Measurements from ENCODE around the gene PRICKLE2.

Gene PRICKLE2

GRCh38 chr3:64111872-64112271 lies 113.4 kb downstream of the PRICKLE2 start:
- no peak overlapping the region for H3K4me3 ChIP-seq (ENCODE audit: low read depth, low read length)
- H3K36me3 ChIP-seq (ENCODE audit: control insufficient read depth in 2 of 2, insufficient read depth in 1 of 2, low read length in 2 of 2) = no peaks in the 10 kb centered on the region
- no peak for TF ChIP-seq PBX3 (CRISPR knock-in tag; IDR thresholded peaks at IDR 0.05)
- TF ChIP-seq ZSCAN16 (tag by site-specific recombination; IDR thresholded peaks at IDR 0.05) = no peak
- no peak for TF ChIP-seq ZNF560 (tag by site-specific recombination; IDR thresholded peaks at IDR 0.05; ENCODE audit: borderline replicate concordance)
- TF ChIP-seq ZFP69B (tag by site-specific recombination; IDR thresholded peaks at IDR 0.05) = no peak
- no peak overlapping the region for H3K27ac ChIP-seq (ENCODE audit: extremely low read depth, low read depth, low read length)
- no peaks in the 10 kb centered on the region for H3K4me1 ChIP-seq (ENCODE audit: control insufficient read depth, insufficient read depth, low read length)
- CTCF ChIA-PET = interaction anchor here (0.6 to 0.9 kb wide), 2 partner anchors 167 to 289 kb away, joined by 3 to 4 read pairs; no protein-coding TSS in a partner anchor
- POLR2A ChIA-PET = no interaction called here
- no peaks in the 10 kb centered on the region for H3K9me3 ChIP-seq (ENCODE audit: control insufficient read depth, insufficient read depth, low read depth, low read length)

GRCh38 chr3:64111083-64111482 lies 114.2 kb downstream of the PRICKLE2 start:
- no peaks in the 10 kb centered on the region for H3K4me1 ChIP-seq (ENCODE audit: control insufficient read depth, insufficient read depth, low read length)
- no peak for TF ChIP-seq ZNF843 (tag by site-specific recombination; IDR thresholded peaks at IDR 0.05)
- TF ChIP-seq, protein P1, sequence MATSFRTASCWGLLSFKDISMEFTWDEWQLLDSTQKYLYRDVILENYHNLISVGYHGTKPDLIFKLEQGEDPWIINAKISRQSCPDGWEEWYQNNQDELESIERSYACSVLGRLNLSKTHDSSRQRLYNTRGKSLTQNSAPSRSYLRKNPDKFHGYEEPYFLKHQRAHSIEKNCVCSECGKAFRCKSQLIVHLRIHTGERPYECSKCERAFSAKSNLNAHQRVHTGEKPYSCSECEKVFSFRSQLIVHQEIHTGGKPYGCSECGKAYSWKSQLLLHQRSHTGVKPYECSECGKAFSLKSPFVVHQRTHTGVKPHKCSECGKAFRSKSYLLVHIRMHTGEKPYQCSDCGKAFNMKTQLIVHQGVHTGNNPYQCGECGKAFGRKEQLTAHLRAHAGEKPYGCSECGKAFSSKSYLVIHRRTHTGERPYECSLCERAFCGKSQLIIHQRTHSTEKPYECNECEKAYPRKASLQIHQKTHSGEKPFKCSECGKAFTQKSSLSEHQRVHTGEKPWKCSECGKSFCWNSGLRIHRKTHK (tag by site-specific recombination; IDR thresholded peaks at IDR 0.05) = no peak
- TF ChIP-seq ZNF785 (tag by site-specific recombination; IDR thresholded peaks at IDR 0.05) = no peak
- no peak for TF ChIP-seq ZSCAN16 (tag by site-specific recombination; IDR thresholded peaks at IDR 0.05)
- no peak for TF ChIP-seq ZNF362 (tag by site-specific recombination; IDR thresholded peaks at IDR 0.05)
- TF ChIP-seq SP2 (tag by site-specific recombination; IDR thresholded peaks at IDR 0.05) = no peak
- no peak for TF ChIP-seq ZNF791 (tag by site-specific recombination; IDR thresholded peaks at IDR 0.05)
- no peak for TF ChIP-seq ZNF24 (tag by site-specific recombination; IDR thresholded peaks at IDR 0.05)
- TF ChIP-seq ZNF510 (tag by site-specific recombination; IDR thresholded peaks at IDR 0.05; ENCODE audit: insufficient replicate concordance) = no peak
- no peak for TF ChIP-seq GFI1B (tag by site-specific recombination; IDR thresholded peaks at IDR 0.05)
- no peak for TF ChIP-seq ZNF302 (tag by site-specific recombination; IDR thresholded peaks at IDR 0.05; ENCODE audit: low read depth)
- no peak for TF ChIP-seq ELK4 (IDR thresholded peaks at IDR 0.05; ENCODE audit: borderline replicate concordance, low read depth, low read length)
- TF ChIP-seq ZNF610 (tag by site-specific recombination; IDR thresholded peaks at IDR 0.05; ENCODE audit: borderline replicate concordance) = no peak
- TF ChIP-seq ZFP37 (tag by site-specific recombination; IDR thresholded peaks at IDR 0.05) = no peak
- no peak for TF ChIP-seq ZNF10 (tag by site-specific recombination; IDR thresholded peaks at IDR 0.05)
- no peak overlapping the region for H3K27ac ChIP-seq (ENCODE audit: extremely low read depth, low read depth, low read length)
- H3K9me3 ChIP-seq (ENCODE audit: control insufficient read depth, insufficient read depth, low read depth, low read length) = no peaks in the 10 kb centered on the region
- no peak overlapping the region for H3K4me3 ChIP-seq (ENCODE audit: low read depth, low read length)
- H3K36me3 ChIP-seq (ENCODE audit: control insufficient read depth in 2 of 2, insufficient read depth in 1 of 2, low read length in 2 of 2) = no peaks in the 10 kb centered on the region
- ChIA-PET POLR2A (no interaction called here), CTCF (interaction anchor here (0.9 kb wide), 1 partner anchor 289 kb away, joined by 3 read pairs; no protein-coding TSS in a partner anchor)

GRCh38 chr3:64110071-64110470 lies 115.2 kb downstream of the PRICKLE2 start:
- ChIA-PET CTCF (no interaction called here), POLR2A (no interaction called here)
- H3K9me3 ChIP-seq (ENCODE audit: control insufficient read depth, insufficient read depth, low read depth, low read length) = no peaks in the 10 kb centered on the region
- no peaks in the 10 kb centered on the region for H3K4me1 ChIP-seq (ENCODE audit: control insufficient read depth, insufficient read depth, low read length)
- no peak overlapping the region for H3K4me3 ChIP-seq (ENCODE audit: low read depth, low read length)
- H3K27ac ChIP-seq (ENCODE audit: extremely low read depth, low read depth, low read length) = no peak overlapping the region
- H3K36me3 ChIP-seq (ENCODE audit: control insufficient read depth in 2 of 2, insufficient read depth in 1 of 2, low read length in 2 of 2) = no peaks in the 10 kb centered on the region
- TF ChIP-seq, protein P2, sequence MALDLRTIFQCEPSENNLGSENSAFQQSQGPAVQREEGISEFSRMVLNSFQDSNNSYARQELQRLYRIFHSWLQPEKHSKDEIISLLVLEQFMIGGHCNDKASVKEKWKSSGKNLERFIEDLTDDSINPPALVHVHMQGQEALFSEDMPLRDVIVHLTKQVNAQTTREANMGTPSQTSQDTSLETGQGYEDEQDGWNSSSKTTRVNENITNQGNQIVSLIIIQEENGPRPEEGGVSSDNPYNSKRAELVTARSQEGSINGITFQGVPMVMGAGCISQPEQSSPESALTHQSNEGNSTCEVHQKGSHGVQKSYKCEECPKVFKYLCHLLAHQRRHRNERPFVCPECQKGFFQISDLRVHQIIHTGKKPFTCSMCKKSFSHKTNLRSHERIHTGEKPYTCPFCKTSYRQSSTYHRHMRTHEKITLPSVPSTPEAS (tag by site-specific recombination; IDR thresholded peaks at IDR 0.05) = no peak
- TF ChIP-seq, protein P3, sequence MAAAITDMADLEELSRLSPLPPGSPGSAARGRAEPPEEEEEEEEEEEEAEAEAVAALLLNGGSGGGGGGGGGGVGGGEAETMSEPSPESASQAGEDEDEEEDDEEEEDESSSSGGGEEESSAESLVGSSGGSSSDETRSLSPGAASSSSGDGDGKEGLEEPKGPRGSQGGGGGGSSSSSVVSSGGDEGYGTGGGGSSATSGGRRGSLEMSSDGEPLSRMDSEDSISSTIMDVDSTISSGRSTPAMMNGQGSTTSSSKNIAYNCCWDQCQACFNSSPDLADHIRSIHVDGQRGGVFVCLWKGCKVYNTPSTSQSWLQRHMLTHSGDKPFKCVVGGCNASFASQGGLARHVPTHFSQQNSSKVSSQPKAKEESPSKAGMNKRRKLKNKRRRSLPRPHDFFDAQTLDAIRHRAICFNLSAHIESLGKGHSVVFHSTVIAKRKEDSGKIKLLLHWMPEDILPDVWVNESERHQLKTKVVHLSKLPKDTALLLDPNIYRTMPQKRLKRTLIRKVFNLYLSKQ (tag by site-specific recombination; IDR thresholded peaks at IDR 0.05; ENCODE audit: borderline replicate concordance) = no peak
- no peak for TF ChIP-seq ZNF266 (tag by site-specific recombination; IDR thresholded peaks at IDR 0.05; ENCODE audit: low read depth)
- no peak for TF ChIP-seq RBAK (tag by site-specific recombination; IDR thresholded peaks at IDR 0.05)
- no peak for TF ChIP-seq MEIS1 (CRISPR knock-in tag; IDR thresholded peaks at IDR 0.05; ENCODE audit: borderline replicate concordance)
- TF ChIP-seq ZBTB48 (tag by site-specific recombination; IDR thresholded peaks at IDR 0.05) = no peak

Measured in HEK293 (cell line).